Measurements from ENCODE around the gene BTBD6. TPM values are rescaled to one million over a fixed set of nuclear protein-coding genes. Genes with fewer than 3 reads are reported as not detected.
"Not testable (repeated sequence)": the region's sequence is repeated elsewhere in the genome, so short reads cannot be mapped to it uniquely, and the experiment has no call there.

BTBD6 gene
- total RNA-seq, 1 donor from 2014 or later: 50.6 TPM

- Histone ChIP-seq H3K9ac (ENCODE audit: low read depth in 1 of 3, low read length in 3 of 3) (no peak overlapping the region), H3K4me1 (ENCODE audit: control insufficient read depth in 3 of 3, insufficient read depth in 3 of 3, low read length in 3 of 3) (peaks cover 8 to 33% (median 15%) of the 10 kb centered on the region in 3 donors), H3K9me3 (ENCODE audit: control insufficient read depth in 3 of 3, low read length in 3 of 3) (no peaks in the 10 kb centered on the region), H3K27me3 (ENCODE audit: control insufficient read depth in 3 of 3, insufficient read depth in 3 of 3, low read length in 3 of 3) (no peaks in the 10 kb centered on the region), H3K4me3 (ENCODE audit: low read length in 3 of 3) (no peak overlapping the region), H3K36me3 (ENCODE audit: control insufficient read depth in 3 of 3, insufficient read depth in 3 of 3, low read length in 3 of 3) (peaks cover 5 to 6% (median 5%) of the 10 kb centered on the region in 3 donors), H3K27ac (ENCODE audit: low read depth, low read length) (no peak overlapping the region)
Measured at GRCh38 chr14:105286759-105287144, 38.4 kb downstream of the BTBD6 start.

GRCh38 chr14:105287249-105288102 lies 39.1 kb downstream of the BTBD6 start:
- H3K27ac ChIP-seq (ENCODE audit: low read depth, low read length): no peak overlapping the region
- no peak overlapping the region for H3K9ac ChIP-seq (ENCODE audit: low read depth in 1 of 3, low read length in 3 of 3)
- no peaks in the 10 kb centered on the region for H3K27me3 ChIP-seq (ENCODE audit: control insufficient read depth in 3 of 3, insufficient read depth in 3 of 3, low read length in 3 of 3)
- no peak overlapping the region for H3K4me3 ChIP-seq (ENCODE audit: low read length in 3 of 3)
- no peaks in the 10 kb centered on the region for H3K9me3 ChIP-seq (ENCODE audit: control insufficient read depth in 3 of 3, low read length in 3 of 3)
- H3K36me3 ChIP-seq (ENCODE audit: control insufficient read depth in 3 of 3, insufficient read depth in 3 of 3, low read length in 3 of 3): peaks cover 4 to 6% (median 5%) of the 10 kb centered on the region in 3 donors
- H3K4me1 ChIP-seq (ENCODE audit: control insufficient read depth in 3 of 3, insufficient read depth in 3 of 3, low read length in 3 of 3): peaks cover 7 to 32% (median 11%) of the 10 kb centered on the region in 3 donors

- H3K27me3 ChIP-seq (ENCODE audit: control insufficient read depth in 3 of 3, insufficient read depth in 3 of 3, low read length in 3 of 3); H3K9ac ChIP-seq (ENCODE audit: low read depth in 1 of 3, low read length in 3 of 3); H3K4me3 ChIP-seq (ENCODE audit: low read length in 3 of 3); H3K27ac ChIP-seq (ENCODE audit: low read depth, low read length); H3K36me3 ChIP-seq (ENCODE audit: control insufficient read depth in 3 of 3, insufficient read depth in 3 of 3, low read length in 3 of 3); H3K9me3 ChIP-seq (ENCODE audit: control insufficient read depth in 3 of 3, low read length in 3 of 3): not testable (repeated sequence)
- H3K4me1 ChIP-seq (ENCODE audit: control insufficient read depth in 3 of 3, insufficient read depth in 3 of 3, low read length in 3 of 3): peaks cover 14 to 46% (median 20%) of the 10 kb centered on the region in 3 donors
Measured at GRCh38 chr14:105288936-105289335, 40.6 kb downstream of the BTBD6 start.

DNA sequence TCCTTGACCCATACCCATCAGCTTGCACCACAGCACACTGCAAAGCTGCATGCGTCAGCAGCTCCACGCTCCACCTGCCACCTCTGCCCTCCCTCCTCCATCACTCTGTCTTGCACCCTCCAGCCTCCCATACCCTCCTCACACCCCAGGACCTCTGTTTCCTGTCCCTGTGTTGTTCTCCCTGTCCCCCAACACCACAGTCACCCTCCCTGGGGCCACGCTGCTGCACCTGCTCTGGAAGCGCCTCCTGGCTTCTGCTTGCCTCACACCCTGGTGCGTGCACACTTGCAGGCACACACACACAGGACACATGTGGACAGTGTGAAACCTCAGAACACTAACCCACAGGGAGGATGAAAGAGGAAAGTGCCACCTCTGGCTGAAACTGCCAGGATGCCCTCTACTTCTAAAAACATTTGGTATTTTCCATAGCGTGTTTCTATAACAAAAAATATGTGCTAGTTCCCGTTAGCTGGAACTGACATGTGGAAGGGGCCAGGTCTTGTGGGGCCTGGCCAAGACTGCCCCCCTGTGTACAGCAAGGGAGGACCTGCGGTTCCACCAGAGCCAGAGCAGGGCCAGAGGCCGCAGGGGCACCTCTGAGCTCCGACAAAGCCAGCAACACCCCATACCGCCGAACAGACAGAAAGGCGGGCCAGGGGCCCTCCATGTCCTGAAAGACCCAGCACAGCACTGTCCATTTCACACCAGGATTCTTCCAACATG lies 42.5 kb downstream of the BTBD6 start:
- H3K9me3 ChIP-seq (ENCODE audit: control insufficient read depth in 3 of 3, low read length in 3 of 3): no peaks in the 10 kb centered on the region
- H3K36me3 ChIP-seq (ENCODE audit: control insufficient read depth in 3 of 3, insufficient read depth in 3 of 3, low read length in 3 of 3): peaks cover 0 to 5% (median 3%) of the 10 kb centered on the region in 3 donors
- no peaks in the 10 kb centered on the region for H3K27me3 ChIP-seq (ENCODE audit: control insufficient read depth in 3 of 3, insufficient read depth in 3 of 3, low read length in 3 of 3)
- no peak overlapping the region for H3K9ac ChIP-seq (ENCODE audit: low read depth in 1 of 3, low read length in 3 of 3)
- no peak overlapping the region for H3K27ac ChIP-seq (ENCODE audit: low read depth, low read length)
- H3K4me3 ChIP-seq (ENCODE audit: low read length in 3 of 3): no peak overlapping the region
- H3K4me1 ChIP-seq (ENCODE audit: control insufficient read depth in 3 of 3, insufficient read depth in 3 of 3, low read length in 3 of 3): peaks cover 19 to 47% (median 27%) of the 10 kb centered on the region in 3 donors

GRCh38 chr14:105292826-105293711 lies 44.7 kb downstream of the BTBD6 start:
- peak overlapping the region in 2 of 3 donors; percentile 33 to 62 for H3K9ac ChIP-seq (ENCODE audit: low read depth in 1 of 3, low read length in 3 of 3)
- H3K36me3 ChIP-seq (ENCODE audit: control insufficient read depth in 3 of 3, insufficient read depth in 3 of 3, low read length in 3 of 3): no peaks in the 10 kb centered on the region

DNA sequence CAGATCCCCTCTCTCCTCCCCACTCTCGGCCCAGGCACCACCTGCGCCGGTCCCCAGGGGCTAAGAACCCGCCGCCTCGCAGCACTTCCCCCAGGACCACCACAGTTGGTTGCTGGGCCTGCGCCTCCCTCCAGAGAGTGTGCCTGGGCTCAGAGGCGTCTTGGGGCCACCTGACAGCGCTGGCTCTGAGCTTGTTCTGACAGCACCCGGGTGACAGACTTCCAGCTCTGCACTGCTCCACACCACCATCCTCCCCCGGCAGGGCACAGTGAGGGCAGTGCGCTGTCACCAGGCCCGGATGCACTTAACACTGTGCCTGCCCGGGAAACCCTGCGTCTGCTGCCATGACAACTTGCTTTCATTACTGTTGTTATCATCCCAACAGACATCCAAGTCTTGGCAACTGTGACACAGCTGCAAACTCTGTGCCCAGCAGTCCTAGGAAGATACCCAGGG lies 45.8 kb downstream of the BTBD6 start:
- Histone ChIP-seq H3K27ac (ENCODE audit: low read depth, low read length) (no peak overlapping the region), H3K9ac (ENCODE audit: low read depth in 1 of 3, low read length in 3 of 3) (peak overlapping the region; percentile 27 to 62 (median 45))

More at GRCh38 chr14:105292826-105293711, 44.7 kb downstream of the BTBD6 start:
- Histone ChIP-seq H3K4me3 (ENCODE audit: low read length in 3 of 3) (no peak overlapping the region), H3K27ac (ENCODE audit: low read depth, low read length) (no peak overlapping the region), H3K9me3 (ENCODE audit: control insufficient read depth in 3 of 3, low read length in 3 of 3) (no peaks in the 10 kb centered on the region), H3K27me3 (ENCODE audit: control insufficient read depth in 3 of 3, insufficient read depth in 3 of 3, low read length in 3 of 3) (no peaks in the 10 kb centered on the region), H3K4me1 (ENCODE audit: control insufficient read depth in 3 of 3, insufficient read depth in 3 of 3, low read length in 3 of 3) (peaks cover 13 to 35% (median 24%) of the 10 kb centered on the region in 3 donors)

DNA sequence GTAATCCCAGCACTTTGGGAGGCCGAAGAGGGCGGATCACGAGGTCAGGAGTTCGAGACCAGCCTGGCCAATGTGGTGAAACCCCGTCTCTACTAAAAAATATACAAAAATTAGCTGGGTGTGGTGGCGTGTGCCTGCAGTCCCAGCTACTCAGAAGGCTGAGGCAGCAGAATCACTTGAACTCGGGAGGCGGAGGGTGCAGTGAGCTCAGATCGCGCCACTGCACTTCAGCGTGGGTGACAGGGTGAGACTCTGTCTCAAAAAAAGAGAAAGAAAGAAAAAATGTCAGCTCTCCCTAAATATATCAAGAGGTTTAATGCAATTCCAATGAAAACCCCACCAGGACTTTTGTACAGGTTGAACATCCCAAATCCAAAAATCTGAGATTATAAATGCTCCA lies 49.0 kb downstream of the BTBD6 start:
- H3K4me1 ChIP-seq (ENCODE audit: control insufficient read depth in 3 of 3, insufficient read depth in 3 of 3, low read length in 3 of 3): peaks cover 22 to 37% (median 35%) of the 10 kb centered on the region in 3 donors
- not testable (repeated sequence) for H3K27me3 ChIP-seq (ENCODE audit: control insufficient read depth in 3 of 3, insufficient read depth in 3 of 3, low read length in 3 of 3); H3K9ac ChIP-seq (ENCODE audit: low read depth in 1 of 3, low read length in 3 of 3); H3K4me3 ChIP-seq (ENCODE audit: low read length in 3 of 3); H3K9me3 ChIP-seq (ENCODE audit: control insufficient read depth in 3 of 3, low read length in 3 of 3); H3K36me3 ChIP-seq (ENCODE audit: control insufficient read depth in 3 of 3, insufficient read depth in 3 of 3, low read length in 3 of 3); H3K27ac ChIP-seq (ENCODE audit: low read depth, low read length)

More for the DNA sequence above, 45.8 kb downstream of the BTBD6 start:
- Histone ChIP-seq H3K27me3 (ENCODE audit: control insufficient read depth in 3 of 3, insufficient read depth in 3 of 3, low read length in 3 of 3) (no peaks in the 10 kb centered on the region), H3K9me3 (ENCODE audit: control insufficient read depth in 3 of 3, low read length in 3 of 3) (no peaks in the 10 kb centered on the region), H3K4me1 (ENCODE audit: control insufficient read depth in 3 of 3, insufficient read depth in 3 of 3, low read length in 3 of 3) (peaks cover 13 to 36% (median 25%) of the 10 kb centered on the region in 3 donors), H3K4me3 (ENCODE audit: low read length in 3 of 3) (peak overlapping the region in 2 of 3 donors; percentile 14 to 35), H3K36me3 (ENCODE audit: control insufficient read depth in 3 of 3, insufficient read depth in 3 of 3, low read length in 3 of 3) (no peaks in the 10 kb centered on the region)

DNA sequence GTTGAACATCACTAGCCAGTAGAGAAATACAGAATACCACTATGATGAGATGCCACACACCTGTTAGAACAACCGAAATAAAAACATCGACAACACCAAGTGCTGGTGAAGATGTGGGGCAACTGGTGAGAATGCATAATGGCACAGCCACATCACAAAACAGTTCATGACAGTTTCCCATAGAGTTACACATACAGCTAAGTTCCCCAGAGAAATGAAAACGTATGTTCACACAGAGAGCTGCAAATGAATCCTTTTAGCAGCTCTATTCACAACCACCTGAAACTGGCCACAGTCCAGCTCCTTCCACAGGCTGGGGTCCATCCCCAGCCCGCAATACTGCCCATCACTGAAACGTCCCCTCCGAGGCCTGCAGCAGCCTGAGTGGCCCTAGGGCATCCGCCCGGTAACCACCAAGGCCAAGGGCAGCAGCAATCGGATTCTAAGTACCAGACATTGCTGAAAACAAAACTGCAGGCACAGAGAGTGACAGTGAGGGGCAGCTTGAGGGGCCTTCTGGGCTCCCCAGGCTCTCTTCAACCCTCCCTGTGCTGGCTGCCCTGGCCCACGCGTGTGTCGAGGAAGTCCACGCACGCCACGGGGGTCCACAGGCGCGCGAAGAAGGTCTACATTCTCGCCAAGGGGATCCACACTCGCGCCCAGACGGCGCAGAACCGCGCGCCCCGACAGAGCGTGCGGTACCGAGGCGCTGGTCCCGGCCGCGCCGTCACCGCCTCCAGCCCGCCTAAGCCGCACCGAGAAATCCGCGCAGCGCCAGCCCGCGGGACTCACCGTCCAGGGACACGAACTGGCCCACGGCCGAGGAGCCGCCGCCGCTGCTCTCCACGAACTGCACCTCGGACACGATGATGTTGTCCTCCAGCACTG lies 51.6 kb downstream of the BTBD6 start:
- peak overlapping the region; percentile 76 to 94 (median 90) for H3K4me3 ChIP-seq (ENCODE audit: low read length in 3 of 3)
- H3K27me3 ChIP-seq (ENCODE audit: control insufficient read depth in 3 of 3, insufficient read depth in 3 of 3, low read length in 3 of 3): no peaks in the 10 kb centered on the region
- H3K36me3 ChIP-seq (ENCODE audit: control insufficient read depth in 3 of 3, insufficient read depth in 3 of 3, low read length in 3 of 3): no peaks in the 10 kb centered on the region
- H3K4me1 ChIP-seq (ENCODE audit: control insufficient read depth in 3 of 3, insufficient read depth in 3 of 3, low read length in 3 of 3): peaks cover 10 to 17% (median 13%) of the 10 kb centered on the region in 3 donors
- peak overlapping the region; percentile 89 to 96 (median 89) for H3K9ac ChIP-seq (ENCODE audit: low read depth in 1 of 3, low read length in 3 of 3)
- H3K27ac ChIP-seq (ENCODE audit: low read depth, low read length): peak overlapping the region; percentile 92
- H3K9me3 ChIP-seq (ENCODE audit: control insufficient read depth in 3 of 3, low read length in 3 of 3): no peaks in the 10 kb centered on the region
